ENCODE results near the gene MAP2K7. TPM values are rescaled to one million over a fixed set of nuclear protein-coding genes. Genes with fewer than 3 reads are reported as not detected.

MAP2K7 gene
- total RNA-seq, 1 experiment from 2014 or later, result 59.1 TPM

- DNase-seq (ENCODE audit: low read depth, low spot score) (no peak), ATAC-seq (no peak)
- no peak for TF ChIP-seq REST (IDR thresholded peaks at IDR 0.05; ENCODE audit: low read depth)
- no peak for TF ChIP-seq EZH2phosphoT487 (IDR thresholded peaks at IDR 0.05; ENCODE audit: borderline replicate concordance)
- TF ChIP-seq ATF3 (IDR thresholded peaks at IDR 0.05), result no peak
- TF ChIP-seq ELF1 (IDR thresholded peaks at IDR 0.05; ENCODE audit: borderline replicate concordance, low read depth), result no peak
- TF ChIP-seq TCF7L2 (IDR thresholded peaks at IDR 0.05; ENCODE audit: borderline replicate concordance, extremely low read depth, insufficient read depth, insufficient read length), result no peak
- TF ChIP-seq ZBTB33 (IDR thresholded peaks at IDR 0.05; ENCODE audit: extremely low read depth, insufficient replicate concordance, low read length), result no peak
- TF ChIP-seq CTCF (IDR thresholded peaks at IDR 0.05 in 2 of 3, conservative IDR thresholded peaks at IDR 0.05 in 1 of 3; ENCODE audit: borderline replicate concordance in 1 of 3, insufficient read depth in 1 of 3, low read depth in 2 of 3, low read length in 2 of 3), result no peak
- TF ChIP-seq EGR1 (IDR thresholded peaks at IDR 0.05; ENCODE audit: low read depth), result no peak
- Histone ChIP-seq H4K20me1 (ENCODE audit: insufficient read depth) (no peaks in the 10 kb centered on the region), H3K27me3 (ENCODE audit: insufficient read depth, low read length) (no peaks in the 10 kb centered on the region), H3K36me3 (ENCODE audit: control insufficient read depth in 1 of 2, insufficient read depth in 2 of 2, low read length in 2 of 2) (peaks cover 0 to 12% of the 10 kb centered on the region in 2 experiments; a peak in 3 of 4 replicates), H3K9ac (ENCODE audit: low read length) (peak overlapping the region; percentile 89), H3K9me3 (ENCODE audit: control insufficient read depth in 1 of 2, insufficient read depth in 1 of 2, low read depth in 1 of 2, low read length in 2 of 2) (no peaks in the 10 kb centered on the region), H3K79me2 (ENCODE audit: insufficient read depth, low read length) (peaks cover 10% of the 10 kb centered on the region; the same call in 1 of the 2 replicates), H3K4me2 (ENCODE audit: low read length) (peak overlapping the region; percentile 91), H3K4me3 (replicated peaks in 1 of 2; ENCODE audit: low read depth in 1 of 2, low read length in 2 of 2) (peak overlapping the region; percentile 66 to 74), H3K4me1 (ENCODE audit: control insufficient read depth in 1 of 2, insufficient read depth in 2 of 2, low read length in 2 of 2) (peaks cover 21 to 57% of the 10 kb centered on the region in 2 experiments; a peak in 3 of 4 replicates), H3K9me2 (ENCODE audit: insufficient read depth) (no peaks in the 10 kb centered on the region), H3K27ac (ENCODE audit: low read depth, low read length) (peak overlapping the region; percentile 89), H2AFZ (ENCODE audit: low read depth, low read length, poor library complexity, severe bottlenecking) (no peak overlapping the region)
- RAD21 ChIA-PET (ENCODE audit: low non-redundant PET in 1 of 2, low total read pairs in 2 of 2, uncharacterized antibody in 2 of 2, unreplicated experiment in 2 of 2), result interaction anchor here in 1 of 2 experiments (2.0 kb wide), 1 partner anchor 50 kb away, joined by 7 read pairs; no protein-coding TSS in a partner anchor
- POLR2A ChIA-PET, result interaction anchor here (2.0 to 2.7 kb wide), 4 partner anchors 15 to 50 kb away, joined by 10 to 33 read pairs (median 17); partner anchors contain the start of genes LRRC8E, MAP2K7 and TIMM44
- intact Hi-C loops (cut with micrococcal nuclease), result no loop called here
- CTCF ChIA-PET, result interaction anchor here (0.6 to 5.2 kb wide), 8 partner anchors 15 to 84 kb away, joined by 3 to 41 read pairs (median 11); partner anchors contain the start of genes MAP2K7 and TIMM44
- no TSS peak for BruUV-seq (replicated peaks)
Observed at GRCh38 chr19:7918615-7919421, 15.1 kb downstream of the MAP2K7 start.

Measured in HCT116 (cell line).